ENCODE data around the gene PLA2R1.

Gene PLA2R1

DNA sequence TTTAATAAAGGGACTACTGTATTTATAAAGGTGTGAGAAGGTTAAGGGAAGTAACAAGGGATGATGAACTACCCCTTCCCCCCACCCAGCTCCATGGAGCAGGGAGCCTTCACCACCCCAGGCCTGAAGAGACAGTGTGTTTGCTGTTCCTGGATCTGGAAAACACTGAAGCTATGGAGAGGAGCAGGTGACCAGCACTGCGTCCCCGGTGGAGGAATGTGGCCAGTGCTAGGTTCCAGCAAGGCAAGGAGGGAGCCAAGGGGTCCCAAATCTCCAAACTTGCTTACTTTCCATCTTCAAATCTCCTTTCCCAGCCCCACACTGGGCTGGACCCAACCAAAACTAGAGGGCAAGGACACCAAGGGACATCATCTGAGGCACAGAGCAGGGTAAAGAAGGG is 135.7 kb downstream of the PLA2R1 start:
- no peak for DNase-seq

DNA sequence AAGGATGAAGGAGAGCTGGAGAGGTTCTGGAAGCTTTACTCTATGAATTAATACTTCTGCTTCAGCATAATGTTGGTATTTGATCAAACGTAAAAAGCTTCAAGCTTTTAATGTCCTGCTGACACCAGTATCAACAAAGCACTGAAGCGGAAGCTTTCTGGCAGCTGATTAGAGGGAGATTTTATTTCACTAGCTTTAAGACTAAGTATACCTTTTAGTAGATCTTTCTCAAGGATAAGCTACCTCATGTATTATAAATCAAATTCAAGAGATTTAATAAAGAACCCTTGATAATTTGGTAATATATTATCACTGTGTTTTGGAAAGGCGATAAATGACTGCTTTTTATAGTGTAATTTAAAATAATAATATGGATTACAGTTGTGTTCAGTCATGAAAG is 136.4 kb downstream of the PLA2R1 start:
- no peak for DNase-seq

- DNase-seq: no peak
Observed at GRCh38 chr2:159922563-159922962, 139.9 kb downstream of the PLA2R1 start.

- peak; percentile 40 to 67 (median 52) for DNase-seq
Observed at GRCh38 chr2:159921752-159922404, 140.5 kb downstream of the PLA2R1 start.

GRCh38 chr2:159916511-159916910 is 145.9 kb downstream of the PLA2R1 start:
- DNase-seq: no peak

DNA sequence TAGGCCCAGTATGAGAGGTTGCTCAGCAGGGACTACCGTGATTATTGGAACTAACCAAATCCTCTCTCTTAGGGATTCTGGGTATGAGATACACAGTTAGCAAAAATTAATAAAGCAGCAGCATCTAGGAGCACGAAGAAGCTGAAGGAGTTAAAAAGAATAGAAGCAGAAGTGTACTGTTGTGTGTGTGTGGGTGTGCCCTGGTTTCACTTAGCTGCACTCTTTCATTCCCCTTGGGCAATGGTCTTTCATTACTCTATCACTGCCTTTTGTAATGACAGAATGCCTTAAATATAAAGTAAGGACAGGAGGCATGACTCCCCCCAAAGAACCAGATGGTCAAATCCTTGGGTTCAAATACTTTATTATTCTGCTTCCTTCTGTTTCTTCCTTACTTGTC is 148.5 kb downstream of the PLA2R1 start:
- DNase-seq: no peak

DNA sequence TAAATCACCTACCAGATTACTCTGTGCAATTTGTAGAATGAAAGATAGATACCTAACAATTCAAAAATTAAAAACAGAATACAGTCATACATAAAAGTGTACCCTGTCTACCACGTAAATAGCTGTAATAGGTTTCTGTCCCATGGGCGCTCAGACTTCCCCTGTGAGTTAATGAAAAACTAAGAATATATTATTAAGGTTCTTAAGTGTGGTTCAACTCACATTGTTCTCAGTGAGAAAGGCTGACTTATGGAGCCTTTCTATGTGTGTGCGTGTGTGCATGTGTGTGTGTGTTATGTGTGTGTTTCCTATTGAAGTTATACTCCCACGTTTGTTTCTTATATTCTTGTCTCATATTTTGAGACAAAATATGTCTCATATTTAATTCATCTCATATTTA is 149.8 kb downstream of the PLA2R1 start:
- DNase-seq: no peak

- no peak for DNase-seq
Observed at GRCh38 chr2:159910951-159911350, 151.5 kb downstream of the PLA2R1 start.

- no peak for DNase-seq
Observed at GRCh38 chr2:159908623-159909022, 153.8 kb downstream of the PLA2R1 start.

DNA sequence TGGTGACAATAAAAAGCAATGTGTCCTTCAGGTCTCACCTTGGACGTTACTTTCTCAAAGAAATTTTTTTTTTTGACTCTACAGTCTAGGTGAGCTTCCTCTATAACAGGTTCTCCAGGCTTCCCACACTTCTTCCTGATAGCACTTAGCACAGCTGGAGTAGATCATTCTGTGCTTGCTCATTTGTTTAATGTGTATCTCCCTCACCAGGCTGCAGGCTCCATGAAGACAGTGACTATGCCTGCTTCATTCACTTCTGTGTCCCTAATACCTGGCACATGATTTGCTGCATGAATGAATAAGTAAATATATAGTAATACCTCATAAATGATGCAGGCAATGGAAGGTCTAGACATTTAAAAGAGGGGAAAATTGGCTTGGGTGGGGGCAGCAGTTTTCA is 154.5 kb downstream of the PLA2R1 start:
- DNase-seq: no peak

- no peak for DNase-seq
Observed at GRCh38 chr2:159905926-159906714, 156.3 kb downstream of the PLA2R1 start.

- no peak for DNase-seq
Observed at GRCh38 chr2:159904959-159905305, 157.5 kb downstream of the PLA2R1 start.

- peak; percentile 67 to 82 (median 76) for DNase-seq
Observed at GRCh38 chr2:159904127-159904958, 158.1 kb downstream of the PLA2R1 start, which contains the start of gene LY75. Gene LY75 (minus strand): TSS chr2:159904756.

GRCh38 chr2:159903443-159904126 is 158.8 kb downstream of the PLA2R1 start:
- DNase-seq: peak; percentile 33 to 82 (median 54)

GRCh38 chr2:159902722-159903121 is 159.7 kb downstream of the PLA2R1 start:
- no peak for DNase-seq

DNA sequence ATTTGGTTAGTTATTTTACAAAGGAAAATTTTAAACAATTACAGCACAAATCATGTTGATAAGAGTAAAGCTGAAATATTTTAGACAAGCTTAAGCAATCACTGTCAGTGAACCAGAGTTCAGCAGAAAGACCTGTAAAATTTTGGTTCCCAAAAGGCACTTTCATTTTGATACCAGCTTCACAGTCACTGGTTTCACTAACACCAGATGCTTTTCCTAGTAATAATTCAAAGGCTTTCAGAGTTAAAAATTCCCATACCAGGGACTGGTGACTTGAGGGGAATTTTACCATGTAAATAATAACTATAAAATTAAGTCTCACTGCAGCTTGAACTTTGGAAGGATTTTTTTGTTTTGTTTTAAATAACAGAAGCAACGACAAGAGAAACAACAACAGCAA is 162.1 kb downstream of the PLA2R1 start:
- DNase-seq: no peak

GRCh38 chr2:159898441-159898840 is 164.0 kb downstream of the PLA2R1 start:
- DNase-seq: no peak

DNA sequence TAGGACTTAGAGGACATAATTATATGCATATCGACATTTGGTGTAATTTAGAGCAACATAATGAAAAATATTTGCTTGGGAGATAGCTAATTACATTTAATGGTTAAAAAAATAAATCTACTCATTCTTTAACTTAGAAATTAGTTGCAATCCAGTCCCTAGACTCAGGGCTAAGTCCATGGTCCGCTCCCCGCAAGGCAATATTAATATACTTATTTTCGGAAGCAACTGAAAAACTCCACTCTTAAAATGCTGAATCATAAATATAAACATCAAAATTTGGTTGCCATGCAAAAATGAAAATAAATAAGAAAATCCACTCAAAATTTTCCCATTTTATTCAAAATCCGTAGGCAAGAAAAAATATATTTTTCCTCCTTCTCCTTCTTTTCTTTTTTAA is 164.7 kb downstream of the PLA2R1 start:
- DNase-seq: no peak

DNA sequence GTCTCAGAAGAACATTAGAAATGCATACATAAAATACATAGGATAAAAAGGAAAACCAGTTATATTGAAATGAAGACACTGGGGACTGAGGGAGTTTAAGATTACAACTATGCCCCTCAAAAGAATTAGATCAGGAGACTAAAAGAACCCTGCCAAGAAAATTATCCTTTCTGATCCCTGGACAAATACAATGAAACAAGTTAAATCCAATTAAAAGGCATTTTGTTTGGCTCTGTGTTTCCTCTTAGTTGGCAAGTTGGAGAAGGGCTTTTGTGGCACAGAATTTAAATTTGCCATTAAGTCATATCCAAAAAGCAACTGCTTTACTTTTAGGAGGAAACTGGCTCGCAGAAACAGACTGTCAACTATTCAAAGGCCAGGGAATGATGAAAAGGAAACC is 165.3 kb downstream of the PLA2R1 start:
- no peak for DNase-seq

- DNase-seq: peak in 1 of 5 donors; percentile 18
Observed at GRCh38 chr2:159895258-159896065, 167.0 kb downstream of the PLA2R1 start.

GRCh38 chr2:159894145-159894838 is 168.1 kb downstream of the PLA2R1 start:
- no peak for DNase-seq
